NCI-H2171 treated with DMSO at 0.1 percent for 48 hours (cell line): ENCODE results near the gene BRD7.

Source experiments
- DNase-seq: peaks from one replicate; lab custom pipeline; 2025; lab: John Stamatoyannopoulos, UW

BRD7 gene

DNA sequence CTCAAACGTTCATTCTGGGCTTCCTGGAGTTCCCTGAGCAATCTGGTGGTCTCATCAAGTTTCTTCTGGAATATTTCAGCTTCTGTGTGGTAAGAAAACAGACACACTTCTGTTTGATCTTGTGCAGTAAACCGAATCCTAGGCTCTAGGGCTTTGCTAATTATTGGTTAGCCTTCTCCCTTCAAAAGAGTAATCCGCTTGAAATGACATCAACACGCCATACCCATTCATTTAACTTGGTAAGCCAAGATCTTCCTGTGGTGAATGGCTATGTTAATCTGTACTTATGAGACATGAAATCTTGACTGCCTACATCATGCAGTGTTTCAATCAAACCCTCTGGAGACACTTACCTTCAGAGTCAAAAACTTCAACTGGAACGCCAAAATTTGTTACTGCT, 48.5 kb downstream of the BRD7 start:
- no peak for DNase-seq

GRCh38 chr16:50318796-50319578, 49.8 kb downstream of the BRD7 start:
- DNase-seq, result no peak

DNA sequence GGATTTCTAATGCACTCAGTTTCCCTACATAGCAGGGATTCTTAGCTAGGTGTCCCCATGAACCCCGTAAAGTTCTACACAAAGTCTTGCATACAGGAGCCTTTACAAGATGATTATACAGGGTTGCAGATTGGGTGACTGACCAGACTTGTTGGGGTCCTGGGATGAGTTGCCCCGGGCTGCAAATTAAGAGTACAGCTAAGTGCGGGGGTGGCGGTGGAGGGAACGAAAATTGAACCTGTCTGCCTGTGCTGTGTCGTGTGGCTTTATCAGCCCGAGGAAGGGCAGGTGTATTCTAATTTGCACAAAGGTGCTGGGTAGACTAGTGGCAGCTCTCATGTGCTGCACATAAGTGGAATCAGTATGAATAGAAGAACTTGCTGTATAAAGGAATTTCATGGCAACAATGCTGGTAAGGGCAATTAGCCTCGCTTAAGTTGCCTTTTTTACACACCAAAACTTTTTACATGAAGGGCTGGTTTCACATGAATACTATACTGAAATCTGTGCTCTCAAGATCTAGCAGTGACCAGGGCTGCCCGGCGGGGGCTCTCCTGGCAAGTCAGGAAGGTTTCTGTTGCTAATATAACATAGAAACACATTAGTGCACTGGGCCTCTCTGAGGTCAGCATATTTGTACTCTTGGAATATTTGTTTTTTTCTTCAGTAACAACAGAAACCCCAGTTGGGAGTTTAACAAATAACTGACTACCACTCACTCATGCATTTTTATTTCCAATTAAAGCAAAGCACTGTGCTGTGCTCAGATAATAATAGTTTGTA, 51.7 kb downstream of the BRD7 start:
- DNase-seq, result no peak

DNA sequence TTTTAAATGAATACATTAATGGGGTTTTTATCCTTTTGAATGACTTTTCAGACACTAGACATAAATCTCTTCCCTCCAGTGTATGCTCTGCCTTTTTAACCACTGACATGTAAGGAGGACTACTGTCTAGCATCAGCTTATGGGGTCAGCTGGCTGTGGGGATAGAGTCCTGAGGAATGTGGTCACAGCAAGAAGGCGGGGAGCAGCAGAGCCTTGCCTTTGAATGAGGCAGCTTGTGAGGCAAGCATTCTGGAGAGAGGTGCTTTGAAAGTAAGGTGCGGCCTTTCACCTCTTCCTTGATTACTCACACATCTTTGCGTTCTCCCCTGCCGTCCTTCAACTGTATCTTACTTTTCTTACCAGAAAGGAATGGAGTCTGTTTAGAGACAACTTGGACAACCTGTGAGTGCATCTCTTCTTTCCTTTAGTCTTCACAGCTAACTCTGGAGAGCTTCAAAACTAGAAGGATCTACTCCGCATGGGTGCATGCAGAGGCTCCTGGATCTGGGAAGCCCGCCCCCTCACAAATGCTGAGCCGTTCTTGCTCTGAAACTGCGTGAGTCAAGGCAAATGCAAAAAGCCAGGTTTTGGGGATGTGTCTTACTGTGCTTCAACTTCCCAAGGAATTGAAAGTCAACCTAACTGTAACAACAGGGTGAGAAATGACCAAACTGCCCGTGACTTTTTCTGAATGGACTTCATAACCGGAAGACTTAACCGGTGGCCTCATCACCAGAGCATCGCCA, 52.5 kb downstream of the BRD7 start:
- no peak for DNase-seq

DNA sequence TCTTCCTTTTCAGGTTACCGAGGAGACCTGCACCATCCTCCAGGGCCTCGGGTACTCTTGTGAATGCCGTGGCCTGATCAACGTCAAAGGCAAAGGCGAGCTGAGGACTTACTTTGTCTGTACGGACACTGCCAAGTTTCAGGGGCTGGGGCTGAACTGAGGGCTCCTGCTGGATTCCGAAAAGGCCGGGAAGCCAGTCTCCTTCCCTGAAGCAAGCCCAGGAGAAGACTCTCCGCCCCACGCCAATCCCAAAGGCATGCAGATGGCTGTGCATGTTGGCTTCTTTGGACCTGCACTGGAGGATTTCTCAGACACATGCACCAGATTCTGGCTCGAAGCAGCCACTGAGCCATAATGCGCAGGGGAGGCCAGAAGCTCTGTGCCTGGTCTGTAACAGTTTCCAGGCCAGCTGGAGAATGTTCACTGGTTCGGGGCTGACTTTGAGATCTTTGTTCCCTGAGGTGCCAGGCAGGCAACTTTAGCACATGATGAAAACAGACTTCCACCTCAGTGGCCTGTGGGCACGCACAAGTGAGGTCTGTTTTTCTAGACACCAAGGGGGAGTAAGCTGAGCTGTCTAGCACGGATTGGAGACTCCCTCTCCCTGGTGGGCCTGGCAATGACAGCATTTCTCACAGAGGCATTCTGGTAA, 53.3 kb downstream of the BRD7 start:
- DNase-seq, result no peak

- no peak for DNase-seq
Measured at GRCh38 chr16:50314665-50315064, 54.1 kb downstream of the BRD7 start.

DNA sequence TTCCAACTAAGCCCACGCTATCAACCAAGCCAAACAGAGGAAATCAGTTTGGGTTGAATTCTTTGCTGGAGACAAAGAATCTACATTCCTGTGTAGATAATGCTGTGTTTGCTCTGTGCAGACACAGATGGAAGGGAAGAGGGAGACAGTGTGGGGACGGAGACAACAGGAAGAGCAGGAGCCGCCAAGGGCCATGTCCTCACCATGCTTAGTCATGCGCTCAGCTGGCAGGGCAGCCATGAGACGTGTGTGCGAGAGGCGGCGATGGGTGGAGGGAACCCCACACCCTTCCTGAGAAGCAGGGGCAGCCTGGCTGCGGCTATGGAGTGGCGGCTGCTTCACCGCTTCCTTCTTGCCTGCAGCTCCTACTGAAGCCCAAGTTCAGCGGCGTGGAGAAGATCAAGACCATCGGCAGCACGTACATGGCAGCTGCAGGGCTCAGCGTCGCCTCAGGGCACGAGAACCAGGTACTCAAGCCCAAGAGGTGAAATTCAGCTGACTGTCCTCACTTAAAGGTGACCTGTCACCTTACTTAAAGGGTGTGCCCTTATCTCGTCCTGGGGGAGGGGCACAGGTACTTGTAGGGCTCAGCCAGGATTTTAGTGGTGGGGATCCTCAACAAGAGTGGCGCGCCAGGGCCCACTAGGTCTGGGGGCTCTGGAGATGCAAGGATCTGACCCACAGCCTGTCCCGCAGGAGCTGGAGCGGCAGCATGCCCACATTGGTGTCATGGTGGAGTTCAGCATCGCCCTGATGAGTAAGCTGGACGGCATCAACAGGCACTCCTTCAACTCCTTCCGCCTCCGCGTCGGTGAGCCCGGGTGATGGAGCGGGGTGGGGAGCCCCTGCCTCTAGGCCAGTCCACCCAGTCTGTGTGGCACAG, 55.0 kb downstream of the BRD7 start:
- no peak for DNase-seq

DNA sequence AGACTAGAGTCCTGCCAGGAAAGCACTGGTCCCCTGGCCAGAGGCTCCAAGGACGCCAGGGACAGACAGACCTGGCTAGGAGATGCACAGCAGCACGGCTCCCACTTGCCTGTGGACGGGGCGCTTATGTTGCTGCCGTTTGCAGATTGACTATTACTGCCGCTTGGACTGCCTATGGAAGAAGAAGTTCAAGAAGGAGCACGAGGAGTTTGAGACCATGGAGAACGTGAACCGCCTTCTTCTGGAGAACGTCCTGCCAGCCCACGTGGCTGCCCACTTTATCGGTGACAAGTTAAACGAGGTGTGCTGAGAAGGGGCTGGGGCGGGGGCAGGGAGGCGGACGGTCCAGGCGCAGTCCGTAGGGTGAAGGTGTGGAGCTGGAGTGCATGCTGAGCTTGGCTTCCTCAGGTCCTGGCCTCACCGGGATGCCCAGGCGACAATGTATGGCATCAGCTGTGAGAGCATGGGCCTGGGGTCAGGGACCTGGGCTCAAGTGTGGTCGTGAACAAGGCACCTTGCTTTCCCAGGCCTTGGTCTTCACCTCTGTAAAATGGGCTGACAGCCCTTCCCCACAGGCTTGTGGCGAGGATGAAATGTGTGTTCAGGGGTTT, 56.8 kb downstream of the BRD7 start:
- DNase-seq, result no peak

DNA sequence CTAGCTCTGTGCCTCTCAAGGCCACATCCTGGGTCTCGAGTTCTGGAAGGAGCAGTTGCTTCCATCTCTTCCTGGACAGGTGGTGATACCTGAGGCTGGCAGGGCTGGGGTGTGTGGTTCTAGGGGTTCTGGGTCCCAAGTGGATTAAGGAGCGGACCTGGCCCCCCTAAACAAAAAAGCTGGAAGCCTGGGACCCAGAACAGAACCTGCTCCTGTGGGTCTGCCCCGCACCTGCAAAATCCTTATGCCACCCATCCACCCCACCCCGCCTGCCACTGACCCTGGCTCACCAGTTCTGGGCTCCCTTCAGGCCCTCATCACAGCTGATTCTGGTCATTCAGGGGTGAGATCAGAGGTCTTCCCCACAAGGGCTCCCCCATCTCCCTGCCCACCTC, 57.7 kb downstream of the BRD7 start:
- no peak for DNase-seq

- no peak for DNase-seq
Measured at GRCh38 chr16:50310308-50311133, 58.3 kb downstream of the BRD7 start.

GRCh38 chr16:50309527-50310307, 59.1 kb downstream of the BRD7 start:
- DNase-seq, result no peak

- DNase-seq, result no peak
Measured at GRCh38 chr16:50309156-50309526, 59.6 kb downstream of the BRD7 start.

DNA sequence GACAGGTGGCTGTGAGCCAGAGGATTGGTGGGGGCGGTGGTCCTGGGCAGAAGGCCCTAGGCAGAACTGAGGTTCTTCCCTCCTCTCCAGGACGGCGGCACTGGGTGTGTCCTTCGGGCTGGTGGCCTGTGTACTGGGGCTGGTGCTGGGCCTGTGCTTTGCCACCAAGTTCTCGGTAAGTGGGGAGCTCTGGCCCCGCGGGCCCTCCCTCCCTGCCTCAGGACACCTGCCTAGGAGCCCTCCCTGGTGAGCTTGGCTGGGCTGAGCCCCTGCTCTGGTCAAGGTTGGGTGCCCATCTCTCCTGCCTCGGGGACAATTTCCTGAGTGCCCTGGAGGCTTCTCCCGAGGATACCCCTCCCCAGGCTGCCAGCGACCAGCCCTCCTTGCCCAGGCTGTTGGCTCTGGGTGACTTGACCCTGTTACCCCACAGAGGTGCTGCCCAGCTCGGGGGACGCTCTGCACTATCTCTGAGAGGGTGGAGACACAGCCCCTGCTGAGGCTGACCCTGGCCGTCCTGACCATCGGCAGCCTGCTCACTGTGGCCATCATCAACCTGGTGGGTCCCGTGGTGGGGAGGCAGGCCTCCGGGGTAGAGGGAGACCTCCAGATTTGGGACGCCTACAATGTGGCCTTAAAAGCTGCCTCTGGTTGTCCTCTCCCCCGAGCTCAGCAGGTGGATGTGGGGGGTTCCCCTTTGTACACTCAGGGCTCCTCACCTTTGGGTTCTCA, 60.4 kb downstream of the BRD7 start:
- DNase-seq, result no peak

GRCh38 chr16:50306287-50306686, 62.5 kb downstream of the BRD7 start:
- no peak for DNase-seq

GRCh38 chr16:50305441-50306061, 63.2 kb downstream of the BRD7 start:
- DNase-seq, result no peak

- no peak for DNase-seq
Measured at GRCh38 chr16:50304467-50305440, 64.0 kb downstream of the BRD7 start.
